ENCODE measurements around the gene MRAP2. TPM values are rescaled to one million over a fixed set of nuclear protein-coding genes. Genes with fewer than 3 reads are reported as not detected.

MRAP2 gene
- total RNA-seq, 2 experiments from 2014 or later = not detected

DNA sequence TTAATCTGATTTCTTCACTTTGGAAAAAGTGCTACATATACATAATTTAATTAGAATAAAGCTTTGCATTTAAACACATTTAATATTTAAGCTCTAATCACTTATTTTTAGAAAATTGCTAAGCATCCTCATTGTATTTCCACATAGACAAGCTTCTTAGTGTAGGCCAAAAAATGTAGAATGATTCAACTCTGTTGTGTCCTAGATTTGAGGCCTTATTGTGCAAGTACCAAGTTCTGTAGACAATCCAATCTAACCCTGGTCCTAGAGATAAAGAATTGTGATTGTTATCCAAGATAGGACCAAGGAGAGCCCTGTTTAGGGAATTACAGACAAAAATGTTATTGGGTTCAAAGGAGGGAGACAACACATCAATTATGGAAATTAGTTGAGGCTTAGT, 27.6 kb downstream of the MRAP2 start:
- no peaks in the 10 kb centered on the region for H3K9me3 ChIP-seq (ENCODE audit: low read length)
- no peak overlapping the region for H3K4me2 ChIP-seq (ENCODE audit: low read length)
- H3K4me3 ChIP-seq (ENCODE audit: low read depth, low read length, poor library complexity, severe bottlenecking) = no peak overlapping the region
- no peak for DNase-seq (ENCODE audit: low spot score)
- ChIA-PET POLR2A (interaction anchor here (0.6 kb wide), 1 partner anchor 1682 kb away, joined by 3 read pairs; no protein-coding TSS in a partner anchor), CTCF (ENCODE audit: unreplicated experiment) (interaction anchor here (1.4 kb wide), 1 partner anchor 14 kb away, joined by 3 read pairs; no protein-coding TSS in a partner anchor)
- H3K27ac ChIP-seq (ENCODE audit: low read depth, low read length, poor library complexity, severe bottlenecking) = no peak overlapping the region
- H3K9me2 ChIP-seq (ENCODE audit: insufficient read depth, low read length) = no peaks in the 10 kb centered on the region
- no peaks in the 10 kb centered on the region for H3K36me3 ChIP-seq (ENCODE audit: insufficient read depth, low read length)
- no peaks in the 10 kb centered on the region for H4K20me1 ChIP-seq (ENCODE audit: insufficient read depth, low read length)
- no peak overlapping the region for H2AFZ ChIP-seq (ENCODE audit: low read length)
- intact Hi-C loops (cut with micrococcal nuclease; ENCODE audit: unreplicated experiment) = no loop called here
- TF ChIP-seq CTCF (conservative IDR thresholded peaks at IDR 0.05; ENCODE audit: low read length) (no peak), EZH2phosphoT487 (IDR thresholded peaks at IDR 0.05; ENCODE audit: borderline replicate concordance, low read depth, low read length) (no peak)
- BruUV-seq (replicated peaks) = no TSS peak
- no peaks in the 10 kb centered on the region for H3K4me1 ChIP-seq (ENCODE audit: insufficient read depth, low read length, poor library complexity, severe bottlenecking)
- H3K79me2 ChIP-seq (ENCODE audit: insufficient read depth, low read depth, low read length) = no peaks in the 10 kb centered on the region

DNA sequence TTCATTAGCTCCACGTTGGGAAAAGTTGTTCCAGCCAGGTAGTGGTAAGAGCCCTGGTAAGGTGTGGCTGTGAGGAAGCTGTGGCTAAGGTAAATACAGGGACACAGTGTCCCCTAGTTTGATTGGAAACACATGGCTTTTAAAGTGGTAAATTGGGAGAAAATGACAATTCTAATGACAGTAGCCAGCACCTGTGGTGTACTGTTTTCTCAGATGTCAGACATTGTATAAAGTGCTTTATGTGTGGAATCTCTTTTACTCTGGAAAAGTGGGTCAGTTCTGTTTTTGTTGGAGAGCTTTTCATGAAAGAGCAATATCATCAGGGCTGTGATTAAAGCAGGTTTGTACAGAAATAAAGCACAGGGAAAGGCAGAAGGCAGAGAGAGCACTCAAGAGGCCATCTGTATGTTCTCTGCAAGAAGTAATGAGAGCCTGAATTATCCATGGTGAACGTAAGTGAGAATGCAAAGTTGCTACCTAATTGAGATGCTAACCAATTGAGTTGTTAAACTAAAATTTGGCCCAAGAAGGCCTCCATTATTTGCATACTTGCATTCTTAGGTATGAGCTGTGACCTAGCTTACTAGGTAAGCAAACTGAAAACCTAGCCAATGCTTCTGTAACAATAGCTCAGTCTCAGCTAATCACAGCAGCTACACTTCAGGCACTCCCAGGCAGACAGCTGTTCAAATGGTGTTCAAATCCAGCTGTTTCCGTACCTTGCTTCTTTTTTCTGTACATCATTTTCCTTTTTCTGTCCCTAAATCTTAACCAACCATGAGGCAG, 28.2 kb downstream of the MRAP2 start:
- POLR2A ChIA-PET = interaction anchor here (0.6 kb wide), 1 partner anchor 1682 kb away, joined by 3 read pairs; no protein-coding TSS in a partner anchor
- no peak overlapping the region for H3K4me3 ChIP-seq (ENCODE audit: low read depth, low read length, poor library complexity, severe bottlenecking)
- no peak for DNase-seq (ENCODE audit: low spot score)
- H4K20me1 ChIP-seq (ENCODE audit: insufficient read depth, low read length) = no peaks in the 10 kb centered on the region
- H3K9me3 ChIP-seq (ENCODE audit: low read length) = no peaks in the 10 kb centered on the region
- CTCF ChIA-PET (ENCODE audit: unreplicated experiment) = interaction anchor here (1.4 kb wide), 1 partner anchor 13 kb away, joined by 3 read pairs; no protein-coding TSS in a partner anchor
- H2AFZ ChIP-seq (ENCODE audit: low read length) = no peak overlapping the region
- H3K79me2 ChIP-seq (ENCODE audit: insufficient read depth, low read depth, low read length) = no peaks in the 10 kb centered on the region
- H3K4me2 ChIP-seq (ENCODE audit: low read length) = no peak overlapping the region
- H3K4me1 ChIP-seq (ENCODE audit: insufficient read depth, low read length, poor library complexity, severe bottlenecking) = no peaks in the 10 kb centered on the region
- TF ChIP-seq CTCF (conservative IDR thresholded peaks at IDR 0.05; ENCODE audit: low read length) (no peak), EZH2phosphoT487 (IDR thresholded peaks at IDR 0.05; ENCODE audit: borderline replicate concordance, low read depth, low read length) (no peak)
- no peaks in the 10 kb centered on the region for H3K9me2 ChIP-seq (ENCODE audit: insufficient read depth, low read length)
- no TSS peak for BruUV-seq (replicated peaks)
- H3K36me3 ChIP-seq (ENCODE audit: insufficient read depth, low read length) = no peaks in the 10 kb centered on the region
- H3K27ac ChIP-seq (ENCODE audit: low read depth, low read length, poor library complexity, severe bottlenecking) = no peak overlapping the region
- intact Hi-C loops (cut with micrococcal nuclease; ENCODE audit: unreplicated experiment) = no loop called here

All from OCI-LY7 (cell line).